Panc1 (cell line): ENCODE measurements around the gene ATPAF2. TPM values are rescaled to one million over a fixed set of nuclear protein-coding genes. Genes with fewer than 3 reads are reported as not detected.

Experiments
- ATAC-seq: fragments of 200-7000 bp; cut with Tn5 transposase; 2 replicates; pipeline ENCODE4 v1.9.1; 2020; ENCODE audit warnings: mild to moderate bottlenecking, moderate library complexity
- BruUV-seq: library from RNA; stranded (reverse); fragments of 400-500 nt; replicated peaks from 2 replicates; lab custom pipeline; 2021; lab: Mats Ljungman, UMichigan
- CTCF ChIA-PET: fragments of 300-600 bp; sonication (Branson Sonifier 250); formaldehyde crosslinking; loops from one replicate; lab custom pipeline; 2022; ENCODE audit warnings: antibody characterized with exemption; lab: Charles Lee
- POLR2A ChIA-PET: fragments of 300-600 bp; sonication (Branson Sonifier 250); formaldehyde crosslinking; loops from one replicate; lab custom pipeline; 2022; ENCODE audit warnings: antibody characterized with exemption; lab: Charles Lee
- DNase-seq: peaks from one replicate; pipeline ENCODE4 v3.0.0-alpha.2; 2010; ENCODE audit warnings: low read depth, low spot score
- H3K27ac ChIP-seq: 2 replicates; pipeline ENCODE4 v1.5.1; 2011; ENCODE audit warnings: mild to moderate bottlenecking, low read length, inconsistent platforms
- H3K27me3 ChIP-seq: fragments of 200-500 bp; sonication (Bioruptor generic); 2 replicates; pipeline ENCODE4 v1.6.0; 2014; ENCODE audit warnings: low read length, inconsistent platforms; ENCODE audit not compliant: control insufficient read depth, insufficient read depth
- H3K36me3 ChIP-seq: fragments of 200-500 bp; sonication (Bioruptor generic); 2 replicates; pipeline ENCODE4 v1.5.1; 2014; ENCODE audit warnings: inconsistent platforms, mild to moderate bottlenecking, low read length, moderate library complexity; ENCODE audit not compliant: control insufficient read depth, insufficient read depth
- H3K4me1 ChIP-seq: 2 replicates; pipeline ENCODE4 v1.5.1; 2011; ENCODE audit warnings: inconsistent platforms, mild to moderate bottlenecking, low read length, moderate library complexity; ENCODE audit not compliant: control insufficient read depth, insufficient read depth
- H3K4me3 ChIP-seq, 2 experiments: 2 replicates each; pipeline ENCODE4 v1.5.1; 2011 to 2012; ENCODE audit warnings: low read depth in 2 of 2, low read length in 2 of 2, mild to moderate bottlenecking in 2 of 2, inconsistent platforms in 1 of 2, moderate library complexity in 1 of 2
- H3K9me3 ChIP-seq: fragments of 200-500 bp; sonication (Bioruptor generic); 2 replicates; pipeline ENCODE4 v1.5.1; 2014; ENCODE audit warnings: low read depth, mild to moderate bottlenecking, inconsistent platforms, low read length, moderate library complexity; ENCODE audit not compliant: control insufficient read depth, insufficient read depth
- POLR2AphosphoS5 ChIP-seq: IDR thresholded peaks from 2 replicates; pipeline ENCODE4 v1.6.1; 2012; ENCODE audit warnings: mild to moderate bottlenecking, low read depth, low read length, moderate library complexity
- REST ChIP-seq, 2 experiments: IDR thresholded peaks; 2 replicates each; pipeline ENCODE4 v1.6.1; 2011 to 2012; ENCODE audit warnings: low read depth in 2 of 2, control low read depth in 1 of 2, low read length in 1 of 2, mild to moderate bottlenecking in 1 of 2, moderate library complexity in 1 of 2; ENCODE audit not compliant: insufficient read depth in 1 of 2
- SIN3A ChIP-seq: IDR thresholded peaks from 2 replicates; pipeline ENCODE4 v1.6.1; 2012; ENCODE audit warnings: low read depth, mild to moderate bottlenecking, low read length, moderate library complexity, borderline replicate concordance; ENCODE audit not compliant: insufficient read depth
- TCF7L2 ChIP-seq: IDR thresholded peaks from 2 replicates; pipeline ENCODE4 v1.6.1; 2011; ENCODE audit warnings: mild to moderate bottlenecking, low read depth, low read length, inconsistent platforms
- in situ Hi-C: cut with HindIII; loops from 2 replicates; pipeline ENCODE4 v1.10.0; 2016; ENCODE audit warnings: low sequenced_read_pairs, low pct_unique_long_range_greater_than_20kb
- intact Hi-C: fragments of 100-400 bp; cut with micrococcal nuclease; formaldehyde crosslinking; loops from one replicate; pipeline ENCODE4 v1.10.0; 2022; ENCODE audit not compliant: unreplicated experiment
- total RNA-seq: library from RNA; stranded (reverse); gene quantifications from one replicate; pipeline ENCODE4 v1.2.1, GENCODE V29; 2021; ENCODE audit not compliant: unreplicated experiment
- TF ChIP-seq, protein P1 (sequence below): fragments of 450-650 bp; IDR thresholded peaks from 2 replicates; pipeline ENCODE4 v1.5.1; 2017; ENCODE audit warnings: mild to moderate bottlenecking

Gene ATPAF2
- total RNA-seq, 1 experiment from 2014 or later = 22.3 TPM

DNA sequence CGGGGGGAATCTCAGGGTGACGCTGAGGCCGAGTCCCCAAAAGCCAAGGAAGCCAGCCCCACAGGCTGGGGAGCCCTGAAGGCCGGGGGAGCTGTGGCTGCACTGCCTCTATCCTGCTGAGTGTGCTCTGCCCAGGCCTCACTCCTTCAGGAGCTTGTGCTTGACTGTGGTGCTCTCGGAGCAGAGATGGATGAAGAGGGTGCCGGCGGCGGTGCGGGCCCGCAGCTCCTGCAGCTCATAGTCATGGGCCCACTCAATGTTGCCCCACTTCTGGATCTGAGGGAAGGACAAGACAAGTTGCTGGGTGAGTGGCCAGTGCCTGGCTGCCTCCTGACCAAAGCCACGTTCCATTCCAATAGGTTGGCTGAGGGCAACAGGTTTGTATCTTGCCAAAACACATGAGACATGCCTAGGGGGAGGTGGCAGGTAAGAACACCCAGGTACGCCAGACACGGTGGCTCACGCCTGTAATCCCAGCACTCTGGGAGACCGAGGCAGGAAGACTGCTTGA, 20.5 kb downstream of the ATPAF2 start:
- H3K9me3 ChIP-seq = no peaks in the 10 kb centered on the region
- H3K4me1 ChIP-seq = no peaks in the 10 kb centered on the region
- in situ Hi-C loops = no loop called here
- intact Hi-C loops = no loop called here
- no peaks in the 10 kb centered on the region for H3K36me3 ChIP-seq
- DNase-seq (no peak), ATAC-seq (no peak)
- no peaks in the 10 kb centered on the region for H3K27me3 ChIP-seq
- H3K27ac ChIP-seq = no peak overlapping the region
- CTCF ChIA-PET = no interaction called here
- POLR2A ChIA-PET = no interaction called here
- BruUV-seq = no TSS peak
- TF ChIP-seq SIN3A (no peak), POLR2AphosphoS5 (no peak), REST (IDR thresholded peaks at IDR 0.05; ENCODE audit: insufficient read depth in 1 of 2, low read depth in 2 of 2, low read length in 1 of 2) (no peak), TCF7L2 (no peak)
- TF ChIP-seq, protein P1, sequence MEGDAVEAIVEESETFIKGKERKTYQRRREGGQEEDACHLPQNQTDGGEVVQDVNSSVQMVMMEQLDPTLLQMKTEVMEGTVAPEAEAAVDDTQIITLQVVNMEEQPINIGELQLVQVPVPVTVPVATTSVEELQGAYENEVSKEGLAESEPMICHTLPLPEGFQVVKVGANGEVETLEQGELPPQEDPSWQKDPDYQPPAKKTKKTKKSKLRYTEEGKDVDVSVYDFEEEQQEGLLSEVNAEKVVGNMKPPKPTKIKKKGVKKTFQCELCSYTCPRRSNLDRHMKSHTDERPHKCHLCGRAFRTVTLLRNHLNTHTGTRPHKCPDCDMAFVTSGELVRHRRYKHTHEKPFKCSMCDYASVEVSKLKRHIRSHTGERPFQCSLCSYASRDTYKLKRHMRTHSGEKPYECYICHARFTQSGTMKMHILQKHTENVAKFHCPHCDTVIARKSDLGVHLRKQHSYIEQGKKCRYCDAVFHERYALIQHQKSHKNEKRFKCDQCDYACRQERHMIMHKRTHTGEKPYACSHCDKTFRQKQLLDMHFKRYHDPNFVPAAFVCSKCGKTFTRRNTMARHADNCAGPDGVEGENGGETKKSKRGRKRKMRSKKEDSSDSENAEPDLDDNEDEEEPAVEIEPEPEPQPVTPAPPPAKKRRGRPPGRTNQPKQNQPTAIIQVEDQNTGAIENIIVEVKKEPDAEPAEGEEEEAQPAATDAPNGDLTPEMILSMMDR = no peak
- no peak overlapping the region for H3K4me3 ChIP-seq

- ChIA-PET CTCF (no interaction called here), POLR2A (no interaction called here)
- H3K9me3 ChIP-seq = no peaks in the 10 kb centered on the region
- ATAC-seq = no peak
- H3K36me3 ChIP-seq = no peaks in the 10 kb centered on the region
- H3K27ac ChIP-seq = no peak overlapping the region
- H3K4me3 ChIP-seq = no peak overlapping the region
- in situ Hi-C loops = no loop called here
- H3K27me3 ChIP-seq = no peaks in the 10 kb centered on the region
- TF ChIP-seq, protein P1 = no peak
- TF ChIP-seq SIN3A (no peak), REST (IDR thresholded peaks at IDR 0.05; ENCODE audit: insufficient read depth in 1 of 2, low read depth in 2 of 2, low read length in 1 of 2) (no peak), POLR2AphosphoS5 (no peak), TCF7L2 (no peak)
- no TSS peak for BruUV-seq
- DNase-seq = no peak
- intact Hi-C loops = no loop called here
- H3K4me1 ChIP-seq = no peaks in the 10 kb centered on the region
Measured at GRCh38 chr17:18017958-18018357, 21.0 kb downstream of the ATPAF2 start.
